Endothelial cell of umbilical vein (primary cell): Measurements from ENCODE around the gene DENND4A. TPM values are rescaled to one million over a fixed set of nuclear protein-coding genes. Genes with fewer than 3 reads are reported as not detected.
A peak's percentile ranks its signal among the peaks of the same experiment; 100 is the strongest.

Experiments used
- BruUV-seq: library from RNA; stranded (reverse); fragments of 400-500 nt; replicated peaks from 2 replicates; lab custom pipeline; 2021; lab: Mats Ljungman, UMichigan
- CTCF ChIA-PET: fragments of 300-600, 350-600 bp; sonication (Branson Sonifier 250); formaldehyde crosslinking; loops from one replicate; lab custom pipeline; 2021; ENCODE audit warnings: antibody characterized with exemption, inconsistent platforms; lab: Charles Lee
- POLR2A ChIA-PET: fragments of 300-600, 350-600 bp; sonication (Branson Sonifier 250); formaldehyde crosslinking; loops from one replicate; lab custom pipeline; 2021; ENCODE audit warnings: antibody characterized with exemption, inconsistent platforms; lab: Charles Lee
- DNase-seq: peaks from one replicate; pipeline ENCODE4 v3.0.0-alpha.2; 2011; ENCODE audit warnings: low read depth, low spot score
- FAIRE-seq: peaks from 2 replicates; lab custom pipeline; 2011; peaks lifted over from hg19 to GRCh38; lab: Jason Lieb, UNC
- H2AFZ ChIP-seq: 2 replicates; pipeline ENCODE4 v1.6.0; 2012; ENCODE audit warnings: low read depth, low read length, control low read depth, inconsistent platforms
- H3K27ac ChIP-seq: 2 replicates; pipeline ENCODE4 v1.5.1; 2011; ENCODE audit warnings: low read depth, mild to moderate bottlenecking, control low read depth, low read length, moderate library complexity; ENCODE audit not compliant: insufficient read depth
- H3K27me3 ChIP-seq, 2 experiments: 2 replicates each; pipeline versions ENCODE4 v1.6.0 to v1.6.1; 2011; ENCODE audit warnings: low read length in 2 of 2, mixed read lengths in 1 of 2; ENCODE audit not compliant: control insufficient read depth in 2 of 2, insufficient read depth in 2 of 2
- H3K36me3 ChIP-seq, 2 experiments: 2 replicates in 1 of 2; 3 replicates in 1 of 2; pipeline ENCODE4 v1.5.1; 2011; ENCODE audit warnings: low read length in 2 of 2, mild to moderate bottlenecking in 1 of 2, moderate library complexity in 1 of 2; ENCODE audit not compliant: control insufficient read depth in 2 of 2, insufficient read depth in 2 of 2; ENCODE audit errors: extremely low read depth in 1 of 2
- H3K4me1 ChIP-seq: 3 replicates; pipeline ENCODE4 v1.5.1; 2011; ENCODE audit warnings: mild to moderate bottlenecking, low read length; ENCODE audit not compliant: control insufficient read depth, insufficient read depth; ENCODE audit errors: extremely low read depth
- H3K4me2 ChIP-seq: 2 replicates; pipeline ENCODE4 v1.6.1; 2011; ENCODE audit warnings: low read length, control low read depth, mixed read lengths; ENCODE audit not compliant: insufficient read depth
- H3K4me3 ChIP-seq, 3 experiments: fragments of 200-600 bp in 1 of 3; sonication (generic), shearing (Covaris generic) in 1 of 3; replicated peaks in 1 of 3; 2 replicates each; pipeline ENCODE4 v1.5.1; 2011 to 2016; ENCODE audit warnings: control low read depth in 3 of 3, low read length in 3 of 3, mild to moderate bottlenecking in 2 of 3, inconsistent platforms in 1 of 3, low read depth in 1 of 3, moderate library complexity in 1 of 3; ENCODE audit not compliant: insufficient read depth in 1 of 3
- H3K79me2 ChIP-seq: 2 replicates; pipeline ENCODE4 v1.6.0; 2012; ENCODE audit warnings: low read length, inconsistent platforms; ENCODE audit not compliant: control insufficient read depth, insufficient read depth
- H3K9ac ChIP-seq: replicated peaks from 2 replicates; pipeline ENCODE3; 2011; ENCODE audit warnings: low read length, control low read depth; ENCODE audit not compliant: insufficient read depth; ENCODE audit errors: extremely low read depth
- H3K9me1 ChIP-seq: replicated peaks from 3 replicates; pipeline ENCODE4 v1.6.0; 2011; ENCODE audit warnings: mild to moderate bottlenecking, low read length; ENCODE audit not compliant: control insufficient read depth, insufficient read depth; ENCODE audit errors: extremely low read depth
- H3K9me3 ChIP-seq: replicated peaks from 2 replicates; pipeline ENCODE4 v1.5.1; 2012; ENCODE audit warnings: low read length, inconsistent platforms; ENCODE audit not compliant: control insufficient read depth, insufficient read depth
- H4K20me1 ChIP-seq: replicated peaks from 2 replicates; pipeline ENCODE3; 2011; ENCODE audit warnings: mild to moderate bottlenecking, low read length; ENCODE audit not compliant: control insufficient read depth, insufficient read depth; ENCODE audit errors: extremely low read depth
- EZH2 ChIP-seq: IDR thresholded peaks from 2 replicates; pipeline ENCODE4 v1.6.1; 2012; ENCODE audit warnings: borderline replicate concordance, low read depth, mild to moderate bottlenecking, moderate library complexity, low read length, inconsistent platforms; ENCODE audit not compliant: severe bottlenecking
- FOS ChIP-seq: IDR thresholded peaks from 2 replicates; pipeline ENCODE4 v1.6.1; 2011; ENCODE audit warnings: mild to moderate bottlenecking, low read length, moderate library complexity, borderline replicate concordance; ENCODE audit not compliant: insufficient read depth
- GATA2 ChIP-seq: IDR thresholded peaks from 2 replicates; pipeline ENCODE4 v1.7.0; 2011; ENCODE audit warnings: low read depth, mild to moderate bottlenecking, moderate library complexity, mixed read lengths, low read length; ENCODE audit not compliant: insufficient read length, insufficient read depth
- JUN ChIP-seq: IDR thresholded peaks from 2 replicates; pipeline ENCODE4 v1.6.1; 2011; ENCODE audit warnings: borderline replicate concordance, low read depth; ENCODE audit not compliant: insufficient read length, insufficient read depth
- MYC ChIP-seq: IDR thresholded peaks from one replicate; pipeline ENCODE4 v1.6.1; 2011; ENCODE audit warnings: mild to moderate bottlenecking, low read depth, low read length
- POLR2A ChIP-seq: IDR thresholded peaks from 2 replicates; pipeline ENCODE4 v1.6.1; 2012; ENCODE audit warnings: low read depth, mild to moderate bottlenecking, control low read depth, low read length
- POLR2AphosphoS5 ChIP-seq: IDR thresholded peaks from 2 replicates; pipeline ENCODE4 v1.6.1; 2012; ENCODE audit warnings: low read depth, mild to moderate bottlenecking, control low read depth, low read length, moderate library complexity; ENCODE audit not compliant: insufficient read depth
- dilution Hi-C: fragments of 300-500 bp; cut with MboI; formaldehyde crosslinking; loops from one replicate; pipeline ENCODE4 v1.15.0; 2019; ENCODE audit warnings: low sequenced_read_pairs; ENCODE audit not compliant: extremely low pct_ligation_motif_present
- intact Hi-C: fragments of 100-400 bp; cut with micrococcal nuclease; formaldehyde crosslinking; loops from one replicate; pipeline ENCODE4 v1.10.0; 2022
- polyA plus RNA-seq, 4 experiments: library from polyadenylated mRNA; depleted of rRNA in 3 of 4; stranded (reverse) in 3 of 4; unstranded in 1 of 4; fragments of >200 nt; gene quantifications; 2 replicates each; pipeline versions ENCODE4 v1.2.1 to v1.2.3, GENCODE V29; 2011 to 2012; ENCODE audit warnings: missing spikeins in 1 of 4
- total RNA-seq: library from RNA; stranded (reverse); gene quantifications from 2 replicates; pipeline ENCODE4 v1.2.3, GENCODE V29; 2021
- TF ChIP-seq, protein P1 (sequence below): IDR thresholded peaks from 2 replicates; pipeline ENCODE4 v1.6.1; 2011; ENCODE audit not compliant: insufficient read depth, insufficient read length
- TF ChIP-seq, protein P2 (sequence below), 2 donors: IDR thresholded peaks; 1 replicate in 1 of 2; 2 replicates in 1 of 2; pipeline ENCODE4 v1.5.1; 2011; ENCODE audit warnings: low read length in 2 of 2, mild to moderate bottlenecking in 2 of 2, moderate library complexity in 2 of 2, control low read depth in 1 of 2, inconsistent platforms in 1 of 2, low read depth in 1 of 2; ENCODE audit not compliant: insufficient read depth in 1 of 2; ENCODE audit errors: extremely low read depth in 1 of 2

DENND4A gene
- total and polyA plus RNA-seq, 2 donors (not counting 3 experiments of a cell fraction or from before 2014, with no cell fraction given): 5.7 to 22.2 TPM

DNA sequence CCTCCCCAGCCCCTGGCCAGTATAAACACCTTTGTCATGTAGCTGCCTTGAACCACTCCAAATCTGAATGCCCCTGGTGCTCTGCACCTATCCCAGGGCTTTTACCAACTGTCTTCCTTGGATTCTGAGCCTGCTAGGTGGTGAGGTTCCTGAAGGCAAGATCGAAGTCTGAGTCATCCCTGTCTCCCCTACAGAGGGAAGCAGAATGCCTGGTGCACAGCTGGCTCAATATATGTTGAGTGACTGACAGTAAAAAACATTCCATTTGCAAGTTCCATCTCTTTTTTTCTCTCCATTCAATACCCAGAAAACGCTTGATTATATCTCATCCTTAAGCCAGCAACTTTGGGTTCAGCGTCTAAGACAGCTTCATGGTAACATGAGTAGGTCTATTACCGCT is 145.6 kb downstream of the DENND4A start:
- Histone ChIP-seq H3K79me2 (no peaks in the 10 kb centered on the region), H3K36me3 (no peaks in the 10 kb centered on the region), H3K4me3 (no peak overlapping the region), H3K27me3 (no peaks in the 10 kb centered on the region), H3K9ac (no peak overlapping the region), H3K4me2 (no peak overlapping the region), H3K4me1 (peaks cover 28% of the 10 kb centered on the region), H3K27ac (no peak overlapping the region), H3K9me1 (no peaks in the 10 kb centered on the region), H4K20me1 (no peaks in the 10 kb centered on the region), H3K9me3 (no peaks in the 10 kb centered on the region), H2AFZ (no peak overlapping the region)
- BruUV-seq: no TSS peak
- CTCF ChIA-PET: interaction anchor here (1.7 kb wide), 1 partner anchor 178 kb away, joined by 5 read pairs; no protein-coding TSS in a partner anchor
- DNase-seq (no peak), FAIRE-seq (peak; percentile 8)
- intact Hi-C loops: no loop called here
- TF ChIP-seq FOS: peak; percentile 32
- TF ChIP-seq GATA2: no peak
- TF ChIP-seq POLR2A: no peak
- dilution Hi-C loops: no loop called here
- POLR2A ChIA-PET: no interaction called here

DNA sequence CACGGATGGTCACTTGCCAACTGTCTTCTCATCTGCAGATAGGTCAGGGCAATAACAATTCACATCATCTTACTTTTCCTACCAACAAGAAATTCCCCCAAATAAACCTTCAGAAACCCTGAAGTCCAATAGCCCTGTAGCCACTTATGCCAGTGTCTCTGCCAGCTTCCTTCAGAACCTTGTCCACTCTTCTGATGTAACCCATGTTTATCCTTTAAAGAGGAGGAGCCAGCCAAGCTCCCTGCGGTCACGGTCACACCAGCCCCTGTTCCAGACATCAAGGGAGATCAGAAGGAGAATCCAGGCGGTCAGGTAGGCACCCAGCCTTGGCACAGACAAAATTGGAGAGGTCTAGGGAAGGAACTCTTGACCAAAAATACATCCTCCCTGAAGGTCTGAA is 146.7 kb downstream of the DENND4A start:
- dilution Hi-C loops: no loop called here
- no peak for DNase-seq
- intact Hi-C loops: no loop called here
- Histone ChIP-seq H3K4me2 (no peak overlapping the region), H3K9me1 (no peaks in the 10 kb centered on the region), H3K36me3 (no peaks in the 10 kb centered on the region), H3K27ac (no peak overlapping the region), H3K4me3 (no peak overlapping the region), H3K4me1 (peaks cover 28% of the 10 kb centered on the region), H3K27me3 (no peaks in the 10 kb centered on the region), H3K9me3 (no peaks in the 10 kb centered on the region), H2AFZ (no peak overlapping the region), H4K20me1 (no peaks in the 10 kb centered on the region), H3K9ac (no peak overlapping the region), H3K79me2 (no peaks in the 10 kb centered on the region)
- TF ChIP-seq POLR2A: no peak
- TF ChIP-seq POLR2AphosphoS5: no peak
- TF ChIP-seq JUN: no peak
- no peak for TF ChIP-seq MYC
- TF ChIP-seq, protein P1, sequence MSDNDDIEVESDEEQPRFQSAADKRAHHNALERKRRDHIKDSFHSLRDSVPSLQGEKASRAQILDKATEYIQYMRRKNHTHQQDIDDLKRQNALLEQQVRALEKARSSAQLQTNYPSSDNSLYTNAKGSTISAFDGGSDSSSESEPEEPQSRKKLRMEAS: no peak
- TF ChIP-seq, protein P2, sequence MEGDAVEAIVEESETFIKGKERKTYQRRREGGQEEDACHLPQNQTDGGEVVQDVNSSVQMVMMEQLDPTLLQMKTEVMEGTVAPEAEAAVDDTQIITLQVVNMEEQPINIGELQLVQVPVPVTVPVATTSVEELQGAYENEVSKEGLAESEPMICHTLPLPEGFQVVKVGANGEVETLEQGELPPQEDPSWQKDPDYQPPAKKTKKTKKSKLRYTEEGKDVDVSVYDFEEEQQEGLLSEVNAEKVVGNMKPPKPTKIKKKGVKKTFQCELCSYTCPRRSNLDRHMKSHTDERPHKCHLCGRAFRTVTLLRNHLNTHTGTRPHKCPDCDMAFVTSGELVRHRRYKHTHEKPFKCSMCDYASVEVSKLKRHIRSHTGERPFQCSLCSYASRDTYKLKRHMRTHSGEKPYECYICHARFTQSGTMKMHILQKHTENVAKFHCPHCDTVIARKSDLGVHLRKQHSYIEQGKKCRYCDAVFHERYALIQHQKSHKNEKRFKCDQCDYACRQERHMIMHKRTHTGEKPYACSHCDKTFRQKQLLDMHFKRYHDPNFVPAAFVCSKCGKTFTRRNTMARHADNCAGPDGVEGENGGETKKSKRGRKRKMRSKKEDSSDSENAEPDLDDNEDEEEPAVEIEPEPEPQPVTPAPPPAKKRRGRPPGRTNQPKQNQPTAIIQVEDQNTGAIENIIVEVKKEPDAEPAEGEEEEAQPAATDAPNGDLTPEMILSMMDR (IDR thresholded peaks at IDR 0.05; ENCODE audit: extremely low read depth in 1 of 2, insufficient read depth in 1 of 2, low read depth in 1 of 2, low read length in 2 of 2): no peak
- TF ChIP-seq GATA2: no peak
- TF ChIP-seq EZH2: no peak
- no peak for TF ChIP-seq FOS
- POLR2A ChIA-PET: no interaction called here
- BruUV-seq: no TSS peak
- CTCF ChIA-PET: no interaction called here
- FAIRE-seq: no peak
